Upper lobe of left lung (tissue), 4 donors: ENCODE results near the gene ABCB11.

Source experiments
- CTCF ChIP-seq, 6 experiments: fragments of 450-650 bp in 4 of 6; fragments of 200-600 bp in 2 of 6; sonication (generic) in 2 of 6; IDR thresholded peaks; one replicate each; pipeline ENCODE4 v1.5.1; 2016 to 2019; ENCODE audit warnings: antibody characterized with exemption in 6 of 6
- EP300 ChIP-seq, 4 donors: sonication (generic); formaldehyde crosslinking; IDR thresholded peaks; one replicate each; pipeline ENCODE4 v1.5.1; 2017; ENCODE audit warnings: antibody characterized with exemption in 4 of 4, control low read depth in 2 of 4
- POLR2AphosphoS5 ChIP-seq, 2 donors: sonication (generic); formaldehyde crosslinking; IDR thresholded peaks; one replicate each; pipeline ENCODE4 v1.5.1; 2017; ENCODE audit warnings: antibody characterized with exemption in 2 of 2

GRCh38 chr2:168999668-169000213, 31.4 kb downstream of the ABCB11 start:
- TF ChIP-seq CTCF (IDR thresholded peaks at IDR 0.05): no peak
- no peak for TF ChIP-seq POLR2AphosphoS5 (IDR thresholded peaks at IDR 0.05)
- TF ChIP-seq EP300 (IDR thresholded peaks at IDR 0.05): no peak
